ENCODE data around the gene GPC1.

- TF ChIP-seq SNAI2 (CRISPR knock-in tag; IDR thresholded peaks at IDR 0.05) (no peak), ZNF8 (CRISPR knock-in tag; IDR thresholded peaks at IDR 0.05) (no peak), ISL1 (CRISPR knock-in tag; IDR thresholded peaks at IDR 0.05) (no peak), ZFP30 (CRISPR knock-in tag; IDR thresholded peaks at IDR 0.05) (no peak), CSDC2 (CRISPR knock-in tag; IDR thresholded peaks at IDR 0.05) (no peak), CREB5 (CRISPR knock-in tag; IDR thresholded peaks at IDR 0.05; ENCODE audit: low read depth) (no peak), CSRNP3 (CRISPR knock-in tag; IDR thresholded peaks at IDR 0.05) (no peak), PATZ1 (CRISPR knock-in tag; IDR thresholded peaks at IDR 0.05; ENCODE audit: borderline replicate concordance) (no peak), RARB (CRISPR knock-in tag; IDR thresholded peaks at IDR 0.05) (no peak), TCF4 (CRISPR knock-in tag; IDR thresholded peaks at IDR 0.05; ENCODE audit: borderline replicate concordance) (no peak), ZNF70 (CRISPR knock-in tag; IDR thresholded peaks at IDR 0.05) (no peak), ARNTL (CRISPR knock-in tag; IDR thresholded peaks at IDR 0.05; ENCODE audit: borderline replicate concordance, low read depth) (no peak), POU6F1 (CRISPR knock-in tag; IDR thresholded peaks at IDR 0.05; ENCODE audit: borderline replicate concordance, low read depth) (no peak)
These were observed 37.9 kb upstream of the GPC1 start for GRCh38 chr2:240397542-240397916.
